ENCODE measurements around the gene PLAC8L1.

- TF ChIP-seq EZH2 (IDR thresholded peaks at IDR 0.05) (no peak), POLR2AphosphoS5 (IDR thresholded peaks at IDR 0.05; ENCODE audit: borderline replicate concordance, low read depth, low read length) (no peak), FOXP2 (optimal IDR thresholded peaks at IDR 0.05; ENCODE audit: control extremely low read depth, extremely low read length, insufficient read depth) (no peak)
Measured at GRCh38 chr5:146034605-146035004, 70.8 kb downstream of the PLAC8L1 start.
